Measurements from ENCODE around the gene AGER. TPM values are rescaled to one million over a fixed set of nuclear protein-coding genes. Genes with fewer than 3 reads are reported as not detected.
A peak's percentile ranks its signal among the peaks of the same experiment; 100 is the strongest.

Gene AGER
- total RNA-seq, 6 experiments from 2014 or later: 0.81 to 3.4 (median 1.8) TPM

DNA sequence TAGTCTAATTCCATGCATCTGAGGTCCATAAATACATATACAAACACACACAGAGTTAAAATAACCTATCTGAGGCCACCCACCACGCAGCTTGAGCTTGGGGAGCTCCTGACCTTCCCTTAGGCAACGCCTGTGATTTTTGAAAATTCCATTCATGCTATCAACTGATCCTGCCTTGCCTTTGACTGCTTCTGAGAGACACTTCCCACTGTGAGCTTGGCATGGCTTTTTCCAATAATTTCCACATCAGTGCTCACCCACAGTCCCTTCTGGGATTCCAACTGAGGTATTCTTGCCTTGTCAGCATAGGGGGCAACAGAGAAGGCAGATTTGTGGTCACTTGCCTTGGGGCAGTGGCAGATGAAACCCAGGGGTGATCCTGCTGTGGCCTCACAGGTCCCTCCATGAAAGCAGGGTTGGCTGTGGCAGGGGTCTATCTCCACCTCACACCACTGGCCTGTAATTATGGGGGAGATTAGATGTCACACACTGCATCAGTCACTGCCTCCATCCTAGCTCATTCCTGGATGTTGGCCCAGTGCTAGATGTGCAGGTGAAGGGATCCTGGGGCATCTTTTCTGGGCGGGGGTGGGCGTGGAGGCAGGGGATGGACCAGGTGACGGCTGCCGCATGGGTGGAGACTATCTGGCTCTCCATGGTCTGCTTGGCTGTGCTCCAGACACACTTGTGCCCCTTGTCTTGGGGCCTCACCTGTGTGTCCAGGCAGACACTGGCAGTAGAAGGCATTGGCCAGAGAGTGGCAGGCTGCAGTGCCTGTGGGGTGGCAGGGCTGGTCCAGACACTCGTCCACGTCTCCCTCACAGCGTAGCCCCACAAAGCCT is 19.6 kb upstream of the AGER start:
- H3K27ac ChIP-seq: no peak overlapping the region
- H3K27me3 ChIP-seq: no peaks in the 10 kb centered on the region
- intact Hi-C loops (cut with DNase I): no loop called here
- no peaks in the 10 kb centered on the region for H3K9me3 ChIP-seq
- no peaks in the 10 kb centered on the region for H3K36me3 ChIP-seq
- no peak for TF ChIP-seq POLR2A (IDR thresholded peaks at IDR 0.05)
- TF ChIP-seq, protein P1, sequence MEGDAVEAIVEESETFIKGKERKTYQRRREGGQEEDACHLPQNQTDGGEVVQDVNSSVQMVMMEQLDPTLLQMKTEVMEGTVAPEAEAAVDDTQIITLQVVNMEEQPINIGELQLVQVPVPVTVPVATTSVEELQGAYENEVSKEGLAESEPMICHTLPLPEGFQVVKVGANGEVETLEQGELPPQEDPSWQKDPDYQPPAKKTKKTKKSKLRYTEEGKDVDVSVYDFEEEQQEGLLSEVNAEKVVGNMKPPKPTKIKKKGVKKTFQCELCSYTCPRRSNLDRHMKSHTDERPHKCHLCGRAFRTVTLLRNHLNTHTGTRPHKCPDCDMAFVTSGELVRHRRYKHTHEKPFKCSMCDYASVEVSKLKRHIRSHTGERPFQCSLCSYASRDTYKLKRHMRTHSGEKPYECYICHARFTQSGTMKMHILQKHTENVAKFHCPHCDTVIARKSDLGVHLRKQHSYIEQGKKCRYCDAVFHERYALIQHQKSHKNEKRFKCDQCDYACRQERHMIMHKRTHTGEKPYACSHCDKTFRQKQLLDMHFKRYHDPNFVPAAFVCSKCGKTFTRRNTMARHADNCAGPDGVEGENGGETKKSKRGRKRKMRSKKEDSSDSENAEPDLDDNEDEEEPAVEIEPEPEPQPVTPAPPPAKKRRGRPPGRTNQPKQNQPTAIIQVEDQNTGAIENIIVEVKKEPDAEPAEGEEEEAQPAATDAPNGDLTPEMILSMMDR (IDR thresholded peaks at IDR 0.05): no peak
- ATAC-seq: peak in 1 of 4 donors; percentile 13
- H3K4me3 ChIP-seq: no peak overlapping the region
- no peak for DNase-seq
- no peaks in the 10 kb centered on the region for H3K4me1 ChIP-seq
- 70% methylated on average over 5 of the region's 9 CpGs for WGBS (ENCODE audit: insufficient coverage, low coverage, low lambda C conversion rate, missing lambda C conversion rate)

DNA sequence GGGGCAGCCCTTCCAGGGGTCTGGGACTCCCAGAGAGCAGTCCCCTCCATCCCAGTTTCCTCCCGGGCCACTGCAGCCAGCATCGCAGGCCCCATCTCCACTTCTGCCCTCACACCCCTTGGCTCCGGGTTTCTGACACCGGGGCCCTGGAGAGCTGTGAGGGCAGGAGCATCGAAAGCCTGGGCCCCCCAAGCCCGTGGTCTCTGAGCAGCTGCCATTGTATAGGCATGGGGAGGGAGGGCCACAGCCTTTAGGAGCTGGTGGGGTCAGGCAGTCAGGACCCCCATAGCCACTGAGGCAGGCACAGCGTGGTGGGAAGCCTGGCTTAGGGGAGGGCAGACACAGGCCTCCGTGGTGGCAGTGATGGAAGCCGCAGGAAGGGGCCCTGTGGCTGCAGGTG is 18.1 kb upstream of the AGER start:
- Histone ChIP-seq H3K27ac (no peak overlapping the region), H3K4me1 (peaks cover 0 to 1% (median 0%) of the 10 kb centered on the region in 4 donors), H3K36me3 (no peaks in the 10 kb centered on the region), H3K9me3 (no peaks in the 10 kb centered on the region), H3K4me3 (no peak overlapping the region), H3K27me3 (no peaks in the 10 kb centered on the region)
- TF ChIP-seq, protein P1 (IDR thresholded peaks at IDR 0.05): no peak
- no peak for TF ChIP-seq POLR2A (IDR thresholded peaks at IDR 0.05)
- no peak for ATAC-seq
- WGBS (ENCODE audit: insufficient coverage, low coverage, low lambda C conversion rate, missing lambda C conversion rate): 62% methylated on average over 3 of the region's 9 CpGs
- DNase-seq: no peak
- intact Hi-C loops (cut with DNase I): no loop called here

DNA sequence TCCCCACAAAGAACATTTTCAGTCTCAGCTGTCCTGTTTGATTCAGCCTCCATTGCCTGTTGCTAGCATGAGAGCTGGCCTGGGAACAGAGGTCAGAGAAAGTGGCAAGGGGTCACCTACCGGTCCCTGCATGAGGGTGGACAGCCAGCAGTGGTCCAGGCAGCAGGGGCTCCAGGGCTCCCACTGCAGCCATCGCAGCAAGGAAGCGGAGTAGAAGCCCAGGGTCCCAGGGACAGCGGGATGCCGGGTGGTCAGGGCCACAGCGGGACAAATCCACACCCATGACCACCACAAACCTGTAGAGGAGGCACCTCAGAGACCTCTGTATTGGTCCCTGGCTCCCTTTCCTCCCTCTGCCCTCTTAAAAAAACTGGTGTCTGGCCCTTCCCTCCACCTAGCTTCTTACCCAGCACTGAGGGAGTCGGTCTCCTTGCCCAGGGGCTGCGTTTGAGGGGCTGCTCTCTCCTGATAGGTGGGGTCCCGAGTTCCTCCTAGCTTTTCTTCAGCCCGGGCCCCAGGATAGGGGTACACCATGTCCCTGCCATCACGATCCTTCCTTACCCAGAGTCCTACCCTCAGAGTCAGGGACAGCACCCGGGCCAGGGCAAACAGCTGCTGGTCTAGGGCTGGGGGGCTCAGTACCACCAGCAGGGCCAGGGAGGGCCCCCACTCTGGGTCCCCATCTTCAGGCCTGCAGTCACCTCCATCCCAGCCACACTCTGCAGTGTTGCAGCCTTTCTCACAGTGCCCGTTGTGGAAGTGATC is 16.8 kb upstream of the AGER start:
- Histone ChIP-seq H3K4me3 (no peak overlapping the region), H3K9me3 (no peaks in the 10 kb centered on the region), H3K4me1 (peaks cover 0 to 3% (median 0%) of the 10 kb centered on the region in 4 donors), H3K36me3 (no peaks in the 10 kb centered on the region), H3K27me3 (no peaks in the 10 kb centered on the region), H3K27ac (no peak overlapping the region)
- ATAC-seq (no peak), DNase-seq (peak in 1 of 3 donors; percentile 48)
- TF ChIP-seq POLR2A (IDR thresholded peaks at IDR 0.05): no peak
- TF ChIP-seq, protein P1 (IDR thresholded peaks at IDR 0.05): no peak
- WGBS (ENCODE audit: insufficient coverage, low coverage, low lambda C conversion rate, missing lambda C conversion rate): 62% methylated on average over 4 of the region's 13 CpGs
- intact Hi-C loops (cut with DNase I): no loop called here

DNA sequence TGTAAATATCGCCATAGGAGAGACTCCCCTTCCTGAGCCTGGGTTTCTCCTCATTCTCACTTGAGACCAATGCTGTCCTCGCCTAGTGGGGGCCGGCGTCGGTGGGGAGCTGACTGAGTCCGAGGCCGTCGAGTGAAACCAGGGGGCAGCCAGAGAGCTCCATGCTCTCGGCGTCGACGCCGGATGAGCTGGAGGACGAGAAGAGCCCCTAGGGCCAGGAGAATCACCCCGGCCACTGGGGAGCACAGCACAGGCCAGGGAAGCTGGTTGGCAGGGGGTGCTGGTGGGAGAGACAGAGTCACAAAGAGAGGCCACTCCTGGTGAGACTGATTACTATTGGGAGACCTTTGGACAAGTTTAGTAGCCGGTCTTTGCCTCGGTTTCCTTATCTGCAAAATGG is 14.8 kb upstream of the AGER start:
- no peaks in the 10 kb centered on the region for H3K9me3 ChIP-seq
- no peak for TF ChIP-seq POLR2A (IDR thresholded peaks at IDR 0.05)
- TF ChIP-seq, protein P1 (IDR thresholded peaks at IDR 0.05): no peak
- H3K4me1 ChIP-seq: peaks cover 0 to 11% (median 5%) of the 10 kb centered on the region in 4 donors
- DNase-seq (no peak), ATAC-seq (no peak)
- 80% methylated on average over 16 of the region's 17 CpGs for WGBS (ENCODE audit: insufficient coverage, low coverage, low lambda C conversion rate, missing lambda C conversion rate)
- no peak overlapping the region for H3K27ac ChIP-seq
- no peaks in the 10 kb centered on the region for H3K27me3 ChIP-seq
- H3K36me3 ChIP-seq: no peaks in the 10 kb centered on the region
- intact Hi-C loops (cut with DNase I): no loop called here
- H3K4me3 ChIP-seq: no peak overlapping the region
